GM15510 (cell line): ENCODE data around the gene AMMECR1.

Experiments used
- POLR2A ChIP-seq: IDR thresholded peaks from 3 replicates; pipeline ENCODE4 v1.6.1; 2011; ENCODE audit warnings: borderline replicate concordance; ENCODE audit not compliant: insufficient read length; ENCODE audit errors: extremely low read depth

AMMECR1 gene

DNA sequence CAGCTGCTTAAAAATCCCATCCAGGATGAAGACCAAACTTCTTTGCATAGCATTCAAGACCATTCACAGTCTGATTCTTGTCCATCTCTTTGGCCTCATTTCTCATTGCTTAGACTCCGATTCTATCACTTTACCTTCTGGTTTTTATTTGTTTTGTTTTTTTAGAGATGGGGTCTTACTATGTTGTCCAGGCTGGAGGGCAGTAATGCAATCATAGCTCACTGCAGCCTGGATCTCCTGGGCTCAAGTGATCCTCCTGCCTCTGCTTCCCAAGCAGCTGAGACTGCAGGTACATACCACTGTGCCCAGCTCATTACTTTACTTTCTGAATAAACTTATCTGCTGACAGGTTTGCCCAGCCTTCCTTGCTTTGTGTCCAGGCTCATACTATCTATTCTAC lies 162.1 kb downstream of the AMMECR1 start:
- TF ChIP-seq POLR2A, result no peak

DNA sequence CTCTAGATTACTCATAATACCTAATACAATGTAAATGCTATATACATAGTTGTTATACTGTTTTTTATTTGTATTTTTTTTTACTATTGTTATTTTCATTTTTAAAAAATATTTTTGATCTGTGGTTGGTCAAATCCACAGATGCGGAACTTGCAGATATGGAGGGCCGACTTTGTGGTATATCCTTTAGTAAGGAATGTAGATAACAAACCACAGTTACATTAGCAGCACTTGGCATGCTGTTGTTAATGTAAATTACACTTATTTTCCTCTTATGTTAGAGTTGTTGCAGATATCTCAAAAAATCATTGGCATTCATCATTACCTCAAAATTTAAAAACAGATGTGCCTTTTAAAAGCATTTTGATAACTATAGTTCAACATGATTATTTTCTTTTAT lies 164.0 kb downstream of the AMMECR1 start:
- no peak for TF ChIP-seq POLR2A

DNA sequence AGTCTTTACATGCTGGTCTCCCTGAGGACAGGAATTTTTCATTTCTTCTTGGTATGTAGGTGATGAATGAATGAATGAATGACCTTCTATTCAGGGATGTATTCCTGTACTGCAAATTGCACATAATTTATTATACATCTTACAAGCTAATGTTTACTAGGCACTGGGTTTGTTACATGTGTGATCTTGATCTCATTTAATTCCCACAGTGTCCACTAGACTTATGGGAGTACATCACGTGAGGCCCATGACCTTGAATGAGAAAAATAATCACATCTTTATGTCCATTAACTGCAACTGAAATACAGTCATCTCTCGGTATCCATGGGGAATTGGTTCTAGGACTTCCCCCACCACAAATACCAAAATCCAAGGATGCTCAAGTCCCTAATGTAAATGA lies 164.6 kb downstream of the AMMECR1 start:
- no peak for TF ChIP-seq POLR2A

DNA sequence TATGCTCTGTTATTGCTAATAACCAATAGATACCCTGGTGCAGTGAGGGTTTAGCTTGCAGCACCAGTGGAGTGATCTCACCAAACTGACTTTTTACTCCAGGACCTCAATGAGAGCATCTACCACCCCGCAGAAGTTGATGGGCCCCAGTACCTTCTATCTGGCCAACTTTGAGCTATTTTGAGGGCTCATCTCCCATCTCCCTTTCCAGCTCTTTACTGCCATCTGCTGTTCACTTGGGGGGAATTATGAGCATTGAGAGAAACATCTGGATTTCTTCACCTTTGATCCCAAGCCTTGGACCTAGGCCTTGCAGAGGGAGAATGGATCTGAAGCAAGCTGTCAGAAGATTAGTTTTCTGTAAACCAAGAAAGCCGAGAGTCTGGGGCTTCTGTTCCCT lies 171.4 kb downstream of the AMMECR1 start:
- no peak for TF ChIP-seq POLR2A

DNA sequence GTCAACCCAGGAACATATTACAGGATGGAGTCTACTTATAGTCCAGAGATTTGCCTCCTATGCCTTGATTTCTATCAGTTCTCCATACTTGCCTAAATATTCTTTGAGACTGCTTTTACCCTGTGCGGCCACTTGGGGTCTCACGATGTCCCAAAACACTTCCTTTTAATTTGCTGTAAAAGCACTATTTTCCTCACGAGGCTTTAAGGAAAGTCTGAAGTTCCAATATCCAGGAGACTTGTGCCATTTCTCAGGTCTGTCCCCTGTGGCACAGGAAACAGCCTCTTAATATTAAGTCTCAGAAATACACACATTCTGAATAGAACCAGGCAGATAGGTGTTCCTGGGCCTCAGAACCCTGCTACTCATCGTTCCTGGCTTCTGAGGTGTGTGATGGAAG lies 172.0 kb downstream of the AMMECR1 start:
- TF ChIP-seq POLR2A, result no peak

DNA sequence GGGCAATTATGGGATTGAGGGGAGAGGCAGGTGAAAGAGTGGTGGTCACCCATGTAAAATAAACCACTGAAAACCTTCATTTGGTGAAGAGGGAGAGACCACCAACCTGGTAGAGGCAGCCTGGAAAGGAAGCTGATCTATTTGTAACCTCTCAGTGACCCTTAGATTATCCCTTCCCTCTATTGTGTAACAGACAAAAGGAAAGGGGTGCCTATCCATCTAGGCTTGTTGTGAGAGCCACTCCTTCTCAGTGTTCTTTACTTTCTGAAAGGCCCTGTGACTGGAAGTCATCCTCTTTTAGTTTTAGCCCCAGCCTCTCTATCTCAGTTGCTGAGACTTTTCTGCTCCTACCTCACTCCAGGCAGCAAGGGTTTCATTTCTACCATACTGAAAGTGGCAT lies 172.6 kb downstream of the AMMECR1 start:
- no peak for TF ChIP-seq POLR2A
